Measurements from ENCODE around the gene RNF144B. TPM values are rescaled to one million over a fixed set of nuclear protein-coding genes. Genes with fewer than 3 reads are reported as not detected.

RNF144B gene
- total and polyA plus RNA-seq, 2 of the 8 experiments (the other 6 are each of a cell fraction or from before 2014, with no cell fraction given), result 1.8 to 11.2 TPM

GRCh38 chr6:18386298-18386976 lies 713 bp upstream of the RNF144B start (continued):
- TF ChIP-seq KDM4A (IDR thresholded peaks at IDR 0.05; ENCODE audit: low read depth, low read length, severe bottlenecking) (no peak), TAF1 (IDR thresholded peaks at IDR 0.05; ENCODE audit: low read depth, low read length) (no peak), PHF8 (conservative IDR thresholded peaks at IDR 0.05; ENCODE audit: low read depth, low read length) (no peak), RBBP5 (IDR thresholded peaks at IDR 0.05; ENCODE audit: borderline replicate concordance, low read depth, low read length) (no peak), ZNF274 (IDR thresholded peaks at IDR 0.05; ENCODE audit: borderline replicate concordance, extremely low read depth, low read length) (no peak), GTF2F1 (IDR thresholded peaks at IDR 0.05; ENCODE audit: borderline replicate concordance, low read depth, low read length) (no peak)

Measured in H1 (cell line).